Fibroblast of lung (primary cell): ENCODE results near the gene ERICH4.

Experiments used
- EZH2 ChIP-seq: IDR thresholded peaks from 2 replicates; pipeline ENCODE4 v1.5.1; 2012; ENCODE audit warnings: low read length, control low read depth, mild to moderate bottlenecking; ENCODE audit errors: missing control alignments
- TF ChIP-seq, protein P1 (sequence below), 2 donors: IDR thresholded peaks in 1 of 2; conservative IDR thresholded peaks in 1 of 2; 1 replicate in 1 of 2; 2 replicates in 1 of 2; pipeline ENCODE4 v1.5.1; 2011 to 2012; ENCODE audit warnings: low read length in 2 of 2, control low read depth in 1 of 2, inconsistent platforms in 1 of 2, low read depth in 1 of 2, mild to moderate bottlenecking in 1 of 2

DNA sequence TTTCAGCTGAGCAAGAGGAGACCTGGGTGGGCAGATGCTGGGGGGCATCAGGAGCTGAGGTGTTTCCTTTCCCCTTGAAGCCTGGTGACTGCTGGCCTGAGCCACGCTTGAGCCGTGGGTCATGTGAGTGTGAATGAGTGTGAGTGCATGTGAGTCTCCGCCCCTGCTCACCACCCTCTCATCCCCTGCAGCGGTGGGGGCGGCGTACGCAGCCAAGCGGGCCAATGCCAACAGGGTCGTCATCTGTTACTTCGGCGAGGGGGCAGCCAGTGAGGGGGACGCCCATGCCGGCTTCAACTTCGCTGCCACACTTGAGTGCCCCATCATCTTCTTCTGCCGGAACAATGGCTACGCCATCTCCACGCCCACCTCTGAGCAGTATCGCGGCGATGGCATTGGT is 21.0 kb upstream of the ERICH4 start:
- no peak for TF ChIP-seq EZH2
- TF ChIP-seq, protein P1, sequence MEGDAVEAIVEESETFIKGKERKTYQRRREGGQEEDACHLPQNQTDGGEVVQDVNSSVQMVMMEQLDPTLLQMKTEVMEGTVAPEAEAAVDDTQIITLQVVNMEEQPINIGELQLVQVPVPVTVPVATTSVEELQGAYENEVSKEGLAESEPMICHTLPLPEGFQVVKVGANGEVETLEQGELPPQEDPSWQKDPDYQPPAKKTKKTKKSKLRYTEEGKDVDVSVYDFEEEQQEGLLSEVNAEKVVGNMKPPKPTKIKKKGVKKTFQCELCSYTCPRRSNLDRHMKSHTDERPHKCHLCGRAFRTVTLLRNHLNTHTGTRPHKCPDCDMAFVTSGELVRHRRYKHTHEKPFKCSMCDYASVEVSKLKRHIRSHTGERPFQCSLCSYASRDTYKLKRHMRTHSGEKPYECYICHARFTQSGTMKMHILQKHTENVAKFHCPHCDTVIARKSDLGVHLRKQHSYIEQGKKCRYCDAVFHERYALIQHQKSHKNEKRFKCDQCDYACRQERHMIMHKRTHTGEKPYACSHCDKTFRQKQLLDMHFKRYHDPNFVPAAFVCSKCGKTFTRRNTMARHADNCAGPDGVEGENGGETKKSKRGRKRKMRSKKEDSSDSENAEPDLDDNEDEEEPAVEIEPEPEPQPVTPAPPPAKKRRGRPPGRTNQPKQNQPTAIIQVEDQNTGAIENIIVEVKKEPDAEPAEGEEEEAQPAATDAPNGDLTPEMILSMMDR (conservative IDR thresholded peaks at IDR 0.05 in 1 of 2, IDR thresholded peaks at IDR 0.05 in 1 of 2; ENCODE audit: low read depth in 1 of 2, low read length in 2 of 2): no peak
